ENCODE data around the gene RAP1GAP.

RAP1GAP gene

DNA sequence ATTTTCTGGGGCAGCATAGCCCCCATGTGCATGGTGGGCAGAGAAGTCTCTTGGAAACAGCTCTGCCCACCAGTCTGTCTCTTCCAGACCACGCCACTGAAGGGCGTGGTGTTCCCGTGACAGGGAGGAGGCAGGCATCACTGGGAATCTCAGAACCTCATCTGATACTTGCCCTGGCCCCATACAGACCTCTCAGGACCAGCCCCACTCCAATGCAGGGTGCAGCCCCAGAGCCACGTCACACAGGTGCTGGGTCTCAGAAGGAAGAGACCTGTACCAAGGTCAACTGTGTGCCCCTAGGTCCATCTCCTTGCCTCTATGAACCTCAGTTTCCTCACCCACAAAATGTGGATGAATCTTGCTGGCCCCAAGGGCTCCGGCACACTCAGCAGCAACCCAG is 7.3 kb downstream of the RAP1GAP start:
- no peak for DNase-seq

DNA sequence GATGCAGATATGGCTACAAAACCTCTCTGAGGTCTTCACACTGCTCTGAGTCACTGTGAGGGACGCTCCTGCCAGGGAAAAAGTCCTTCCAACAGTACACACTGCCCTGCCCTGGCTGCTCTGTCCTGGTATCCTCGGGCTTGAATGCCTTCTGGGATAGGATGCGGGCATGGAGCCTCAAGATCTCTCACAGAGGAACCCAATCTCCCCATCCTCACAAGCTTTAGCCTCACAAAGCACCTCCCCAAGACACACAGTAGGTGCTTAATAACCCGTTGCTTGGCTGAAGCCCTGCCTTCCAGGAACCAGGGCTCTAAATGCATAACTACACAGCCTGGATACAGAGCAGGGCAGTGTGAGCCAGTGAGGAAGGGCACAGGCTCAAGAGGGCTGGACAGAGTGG is 9.2 kb downstream of the RAP1GAP start:
- no peak for DNase-seq

GRCh38 chr1:21659099-21659923 is 9.8 kb downstream of the RAP1GAP start:
- DNase-seq, result peak; percentile 87

DNA sequence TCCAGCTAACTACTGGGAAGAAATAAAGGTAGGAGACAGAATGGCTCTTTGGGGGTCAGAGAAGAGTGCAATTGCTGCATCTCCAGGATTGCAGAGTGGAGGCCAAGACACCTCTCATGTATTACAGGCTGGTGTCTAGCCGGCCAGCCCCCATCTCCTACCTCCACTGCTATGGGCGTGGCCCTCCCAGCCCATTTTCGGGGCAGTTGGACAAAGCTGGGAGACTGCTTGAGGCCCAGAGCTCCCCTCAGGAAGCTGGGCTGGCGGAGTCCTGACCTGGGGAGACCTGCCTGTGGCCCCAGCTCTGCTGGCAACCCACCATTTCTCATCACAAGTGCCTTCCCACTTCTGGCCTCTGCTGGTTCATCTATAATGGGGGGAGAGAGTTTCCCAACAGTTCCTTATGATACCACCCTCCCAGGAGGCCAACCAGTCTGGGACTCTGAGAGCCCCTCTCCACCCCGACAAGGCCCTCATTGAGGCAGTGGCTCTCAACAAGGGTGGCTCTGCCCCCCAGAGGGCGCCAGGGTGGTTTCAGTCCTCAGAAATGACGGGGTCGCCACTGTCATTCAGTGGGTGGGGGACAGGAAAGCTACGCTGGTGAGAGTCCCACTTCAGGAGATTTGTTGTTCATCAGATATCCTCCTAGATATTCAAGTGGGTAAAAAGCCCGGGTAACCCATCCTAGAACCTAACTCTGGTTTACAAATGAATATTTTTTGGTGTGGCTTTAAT is 11.5 kb downstream of the RAP1GAP start:
- DNase-seq, result no peak

GRCh38 chr1:21655748-21656147 is 13.4 kb downstream of the RAP1GAP start:
- DNase-seq, result no peak

- no peak for DNase-seq
Measured at GRCh38 chr1:21655259-21655658, 13.9 kb downstream of the RAP1GAP start.

GRCh38 chr1:21654209-21654608 is 14.9 kb downstream of the RAP1GAP start:
- no peak for DNase-seq

GRCh38 chr1:21653744-21654100 is 15.4 kb downstream of the RAP1GAP start:
- no peak for DNase-seq

DNA sequence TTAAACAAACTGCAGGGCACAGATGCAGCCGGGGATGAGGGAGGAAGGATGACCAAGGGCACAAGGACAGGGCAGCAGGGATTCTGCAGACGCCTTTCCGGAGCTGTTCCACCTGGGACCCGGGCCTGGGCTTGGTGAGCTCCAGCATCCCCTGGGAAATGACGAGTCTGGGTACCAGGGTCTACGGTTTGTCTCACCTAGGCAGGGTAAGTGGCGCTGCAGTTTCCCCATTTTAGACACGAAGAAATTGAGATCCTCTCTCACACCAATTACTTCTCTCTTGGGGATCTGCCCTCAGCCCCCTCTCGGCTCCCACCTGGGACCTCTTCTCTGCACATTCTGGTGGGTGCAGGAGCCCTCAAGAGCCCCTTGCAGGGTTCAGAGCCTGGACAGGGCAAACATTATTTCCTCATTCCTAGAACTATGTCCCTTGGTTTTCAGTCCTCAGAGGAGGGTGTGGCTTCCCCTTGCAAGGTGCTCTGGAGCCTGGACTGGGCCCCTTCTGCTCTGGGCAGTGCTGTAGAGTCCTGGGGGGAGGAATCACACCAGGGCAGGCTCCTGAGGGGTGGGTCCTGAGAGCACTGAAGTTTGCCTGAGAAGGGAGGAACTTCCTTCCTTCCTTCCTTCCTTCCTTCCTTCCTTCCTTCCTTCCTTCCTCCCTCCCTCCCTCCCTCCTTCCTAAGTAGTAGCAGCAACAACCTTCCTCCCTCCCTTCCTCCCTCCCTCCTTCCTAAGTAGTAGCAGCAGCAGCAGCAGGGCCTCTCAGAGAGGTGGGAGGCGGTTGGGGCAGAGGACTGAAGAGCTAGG is 16.0 kb downstream of the RAP1GAP start:
- no peak for DNase-seq

DNA sequence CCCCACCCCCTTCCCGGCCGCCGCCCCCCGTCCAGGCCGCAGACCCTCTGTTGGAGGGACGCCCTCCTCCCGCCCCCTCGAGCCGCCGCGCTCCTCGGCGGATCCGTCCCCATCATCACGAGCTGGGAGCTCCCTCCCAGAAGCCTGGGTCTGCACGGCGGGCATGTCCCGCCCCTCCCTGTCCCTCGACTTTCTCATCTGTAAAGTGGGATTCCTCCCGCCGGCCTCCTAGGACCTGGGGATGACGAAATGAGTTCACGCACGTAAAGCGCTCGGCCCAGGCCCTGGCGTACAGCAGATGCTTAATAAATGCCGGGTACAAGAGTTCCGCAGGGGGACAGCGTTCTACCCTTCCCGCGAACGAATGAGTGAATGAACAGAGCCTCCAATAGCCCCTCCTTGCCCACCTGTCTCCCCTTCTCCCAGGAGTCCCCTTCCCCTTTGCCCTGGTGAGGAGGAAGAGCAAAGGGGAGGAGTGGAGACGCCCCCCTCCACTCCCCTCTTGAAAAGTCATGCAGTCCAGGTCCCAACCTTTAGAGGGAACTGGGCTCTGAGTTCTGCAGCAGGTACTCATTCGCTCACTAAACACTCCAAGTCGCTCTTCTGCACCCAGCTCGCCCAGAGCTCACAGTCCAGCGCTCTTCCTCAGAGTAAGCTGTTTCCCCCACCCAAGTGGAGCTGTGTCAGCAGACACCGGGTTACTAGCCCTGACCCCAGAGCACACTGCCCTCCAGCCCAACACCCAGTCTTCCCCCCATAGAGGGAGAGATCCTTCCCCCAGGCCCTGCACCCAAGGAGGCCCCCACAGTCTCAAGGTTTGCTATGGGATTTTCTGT is 16.8 kb downstream of the RAP1GAP start:
- no peak for DNase-seq

DNA sequence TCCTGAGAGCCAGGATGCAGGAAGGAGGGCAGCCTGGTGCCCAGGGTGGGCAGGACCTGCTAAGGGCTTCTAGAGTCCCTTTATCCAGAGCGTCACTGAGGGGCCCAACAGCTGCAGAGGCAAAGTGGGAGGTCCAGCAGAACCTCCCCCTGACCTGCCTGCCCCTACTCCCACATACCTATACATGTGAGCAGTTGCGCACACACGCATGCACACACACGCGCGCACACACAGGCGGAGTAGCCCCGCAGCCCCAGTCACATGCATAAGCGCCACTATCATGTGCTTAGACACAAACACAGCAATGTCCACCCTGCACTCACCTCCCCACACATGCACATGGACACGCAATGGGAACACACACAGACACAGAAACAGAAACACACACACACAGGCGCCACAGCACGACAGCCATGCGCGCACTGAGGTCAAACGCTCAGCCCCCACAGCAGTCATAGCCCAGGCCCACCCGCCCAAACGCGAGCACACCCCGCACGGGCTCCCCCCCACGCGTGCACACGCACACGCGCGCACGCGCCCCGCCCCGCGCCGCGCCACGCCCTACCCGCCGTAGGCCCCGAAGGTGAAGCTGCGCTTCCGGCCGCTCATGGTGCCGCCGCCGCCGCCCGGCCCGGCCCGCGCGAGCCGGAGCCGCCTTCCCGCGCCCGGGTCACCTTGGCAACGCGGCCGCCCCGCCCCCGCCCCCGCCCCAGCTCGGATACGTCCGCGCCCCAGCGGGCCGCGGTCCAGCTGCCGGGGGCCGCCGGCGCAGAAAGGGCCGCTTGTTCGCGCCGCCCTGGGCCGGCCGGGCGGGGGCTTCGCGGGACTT is 17.7 kb downstream of the RAP1GAP start:
- DNase-seq, result peak; percentile 51

GRCh38 chr1:21650400-21650799 is 18.8 kb downstream of the RAP1GAP start:
- no peak for DNase-seq

DNA sequence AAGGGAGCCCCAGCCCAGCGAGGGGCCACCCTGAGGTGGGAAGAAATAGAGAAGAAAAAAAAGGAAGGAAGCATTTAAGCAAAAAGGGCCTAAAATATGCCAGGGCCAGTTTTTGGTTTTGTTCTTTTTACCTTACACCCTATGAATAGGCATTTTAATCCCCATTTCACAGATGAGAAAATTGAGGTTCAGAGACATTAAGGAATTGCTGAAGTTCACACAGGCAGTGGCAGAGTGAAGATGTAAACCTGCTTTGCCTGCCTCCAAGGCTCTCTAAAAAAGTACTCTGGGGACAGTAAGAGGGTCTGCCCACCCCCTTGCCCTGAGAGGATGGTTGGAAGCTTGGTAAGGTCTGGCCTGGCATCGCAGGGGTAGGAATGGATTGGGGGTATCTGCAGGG is 19.8 kb downstream of the RAP1GAP start:
- no peak for DNase-seq

GRCh38 chr1:21648791-21649190 is 20.4 kb downstream of the RAP1GAP start:
- no peak for DNase-seq

DNA sequence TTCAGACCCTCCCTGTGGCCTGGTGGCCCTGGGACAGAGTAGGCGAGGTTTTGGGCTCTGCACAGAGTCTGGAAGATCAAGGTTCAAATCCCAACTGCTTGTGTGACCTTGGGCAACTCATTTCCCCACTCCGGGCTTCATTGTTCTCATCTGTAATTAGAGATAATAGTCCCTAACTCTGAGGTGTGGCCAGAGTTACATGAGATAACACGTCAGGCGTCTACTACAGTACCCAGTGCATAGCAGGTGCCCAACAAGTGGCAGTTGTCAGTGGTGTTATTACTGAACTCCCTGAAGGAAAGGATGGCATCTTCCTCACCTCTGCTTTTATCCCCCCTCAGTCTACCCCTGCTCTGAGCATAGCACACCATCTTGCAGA is 20.8 kb downstream of the RAP1GAP start:
- DNase-seq, result no peak

DNA sequence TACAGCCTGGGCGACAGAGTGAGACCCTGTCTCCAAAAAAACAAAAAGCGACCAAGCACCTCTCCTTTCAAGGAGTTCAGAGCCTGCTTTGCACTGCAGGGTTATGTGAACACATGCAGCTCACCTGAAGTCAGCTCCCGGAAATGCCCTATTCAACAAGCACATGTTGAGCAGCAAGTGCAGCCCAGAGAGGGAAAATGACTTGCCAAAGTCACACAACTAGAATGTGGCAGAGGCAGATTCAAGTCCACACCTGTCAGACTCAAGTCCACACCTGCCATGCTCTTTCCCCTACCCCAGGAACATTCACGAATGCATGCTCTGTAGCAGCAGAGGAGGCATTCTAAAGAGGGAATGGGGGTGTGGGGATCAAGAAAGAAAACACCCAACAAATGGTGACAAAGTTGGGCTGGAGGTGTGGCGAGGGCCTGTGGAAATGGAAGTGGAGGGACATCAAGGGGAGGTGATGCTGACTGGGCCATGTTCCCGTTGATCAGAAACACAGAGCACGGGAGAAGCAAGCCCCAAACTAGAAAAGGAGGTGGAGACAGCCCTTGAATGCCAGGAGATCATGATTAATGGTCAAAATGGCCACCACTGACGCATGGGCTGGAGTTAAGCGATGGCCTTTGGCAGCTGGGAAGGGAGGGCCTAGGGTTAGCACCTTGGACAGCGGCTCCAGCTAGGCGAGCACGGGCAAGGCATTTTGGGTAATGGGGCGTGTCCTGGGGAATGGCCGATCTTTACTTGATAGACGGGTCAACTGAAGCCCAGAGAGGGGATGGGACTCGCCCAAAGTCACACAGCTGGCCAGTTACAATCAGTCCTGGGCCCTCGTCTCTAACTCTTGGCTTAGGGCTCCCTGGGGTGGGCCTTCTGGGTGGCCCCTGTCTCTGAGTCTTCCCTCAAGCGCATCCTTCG is 21.5 kb downstream of the RAP1GAP start:
- peak; percentile 16 for DNase-seq

GRCh38 chr1:21645550-21645949 is 23.6 kb downstream of the RAP1GAP start:
- DNase-seq, result no peak

- no peak for DNase-seq
Measured at GRCh38 chr1:21644906-21645305, 24.3 kb downstream of the RAP1GAP start.

- no peak for DNase-seq
Measured at GRCh38 chr1:21644348-21644747, 24.8 kb downstream of the RAP1GAP start.

DNA sequence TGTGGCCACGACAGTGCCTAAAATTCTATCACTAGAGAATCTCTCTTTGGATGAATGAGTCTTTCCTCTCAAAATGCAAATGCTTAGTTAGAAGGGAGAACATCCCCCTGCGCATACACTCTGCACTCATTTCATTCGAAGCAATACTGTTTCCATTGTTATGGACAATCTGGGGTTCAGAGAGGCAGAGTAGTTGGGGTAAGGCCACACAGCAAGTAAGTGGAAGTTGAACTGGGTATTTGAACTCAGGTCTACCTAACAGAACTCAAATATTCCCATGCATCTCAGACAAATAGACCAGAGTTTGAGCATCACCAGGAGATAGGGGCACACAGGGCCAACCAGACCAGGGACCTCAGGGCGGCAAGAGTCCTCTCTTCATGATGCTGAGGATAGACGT is 25.5 kb downstream of the RAP1GAP start:
- no peak for DNase-seq
